Mammary epithelial cell (primary cell): Measurements from ENCODE around the gene CDK5RAP1.

Experiments
- EZH2 ChIP-seq: IDR thresholded peaks from 2 replicates; pipeline ENCODE4 v1.6.1; 2012; ENCODE audit warnings: low read length, inconsistent platforms, borderline replicate concordance
- TF ChIP-seq, protein P1 (sequence below), 2 donors: IDR thresholded peaks in 1 of 2; conservative IDR thresholded peaks in 1 of 2; 2 replicates each; pipeline ENCODE4 v1.5.1; 2011 to 2012; ENCODE audit warnings: inconsistent platforms in 2 of 2, low read length in 2 of 2, mild to moderate bottlenecking in 2 of 2, control low read depth in 1 of 2, low read depth in 1 of 2; ENCODE audit not compliant: insufficient read depth in 1 of 2; ENCODE audit errors: extremely low read depth in 1 of 2

DNA sequence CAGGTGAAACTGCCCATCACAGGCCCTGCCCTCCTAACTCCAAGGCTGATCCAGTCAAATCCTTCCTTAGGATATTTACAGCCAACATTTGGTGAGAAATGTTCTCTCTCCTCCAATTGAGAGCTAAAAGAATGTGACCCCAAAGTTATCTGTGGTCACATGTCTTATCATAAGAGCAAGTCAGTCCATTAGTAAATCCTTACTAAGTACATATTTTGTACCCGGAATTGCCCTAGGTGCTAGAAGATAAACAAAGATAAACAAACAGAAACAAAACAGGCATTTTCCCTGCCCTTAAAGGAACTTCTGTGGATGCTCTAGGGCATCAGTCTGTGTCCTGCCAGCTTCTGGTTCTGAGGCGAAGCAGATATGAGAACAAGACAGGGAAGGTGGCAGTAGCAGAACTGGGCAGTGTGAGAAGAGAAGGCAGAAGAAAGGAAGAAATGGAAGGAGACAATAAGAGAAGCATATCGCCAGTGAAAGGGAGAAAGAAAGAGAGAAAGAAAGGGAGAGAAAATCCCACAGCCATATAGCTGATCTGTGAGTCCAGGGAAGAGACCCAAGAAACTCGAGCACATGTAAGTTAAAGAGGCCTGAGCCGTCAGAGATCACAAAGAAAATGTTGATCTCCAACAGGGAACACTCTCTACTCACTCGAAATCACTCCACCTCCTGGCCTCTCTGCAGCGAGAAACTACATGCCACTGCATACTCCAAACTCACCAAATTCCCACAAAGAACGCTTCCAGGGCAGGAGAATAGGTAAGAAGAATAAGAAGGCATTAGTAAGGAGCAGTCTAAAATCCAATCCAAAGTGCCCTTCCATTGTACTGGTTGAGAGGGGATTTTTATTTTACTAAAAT, 41.7 kb downstream of the CDK5RAP1 start:
- no peak for TF ChIP-seq EZH2
- TF ChIP-seq, protein P1, sequence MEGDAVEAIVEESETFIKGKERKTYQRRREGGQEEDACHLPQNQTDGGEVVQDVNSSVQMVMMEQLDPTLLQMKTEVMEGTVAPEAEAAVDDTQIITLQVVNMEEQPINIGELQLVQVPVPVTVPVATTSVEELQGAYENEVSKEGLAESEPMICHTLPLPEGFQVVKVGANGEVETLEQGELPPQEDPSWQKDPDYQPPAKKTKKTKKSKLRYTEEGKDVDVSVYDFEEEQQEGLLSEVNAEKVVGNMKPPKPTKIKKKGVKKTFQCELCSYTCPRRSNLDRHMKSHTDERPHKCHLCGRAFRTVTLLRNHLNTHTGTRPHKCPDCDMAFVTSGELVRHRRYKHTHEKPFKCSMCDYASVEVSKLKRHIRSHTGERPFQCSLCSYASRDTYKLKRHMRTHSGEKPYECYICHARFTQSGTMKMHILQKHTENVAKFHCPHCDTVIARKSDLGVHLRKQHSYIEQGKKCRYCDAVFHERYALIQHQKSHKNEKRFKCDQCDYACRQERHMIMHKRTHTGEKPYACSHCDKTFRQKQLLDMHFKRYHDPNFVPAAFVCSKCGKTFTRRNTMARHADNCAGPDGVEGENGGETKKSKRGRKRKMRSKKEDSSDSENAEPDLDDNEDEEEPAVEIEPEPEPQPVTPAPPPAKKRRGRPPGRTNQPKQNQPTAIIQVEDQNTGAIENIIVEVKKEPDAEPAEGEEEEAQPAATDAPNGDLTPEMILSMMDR (conservative IDR thresholded peaks at IDR 0.05 in 1 of 2, IDR thresholded peaks at IDR 0.05 in 1 of 2; ENCODE audit: extremely low read depth in 1 of 2, insufficient read depth in 1 of 2, low read depth in 1 of 2, low read length in 2 of 2), result no peak
